ENCODE results near the gene MYH4. TPM values are rescaled to one million over a fixed set of nuclear protein-coding genes. Genes with fewer than 3 reads are reported as not detected.

The MYH4 gene
- total and polyA plus RNA-seq, 2 of the 4 experiments (the other 2 are of a cell fraction): not detected

DNA sequence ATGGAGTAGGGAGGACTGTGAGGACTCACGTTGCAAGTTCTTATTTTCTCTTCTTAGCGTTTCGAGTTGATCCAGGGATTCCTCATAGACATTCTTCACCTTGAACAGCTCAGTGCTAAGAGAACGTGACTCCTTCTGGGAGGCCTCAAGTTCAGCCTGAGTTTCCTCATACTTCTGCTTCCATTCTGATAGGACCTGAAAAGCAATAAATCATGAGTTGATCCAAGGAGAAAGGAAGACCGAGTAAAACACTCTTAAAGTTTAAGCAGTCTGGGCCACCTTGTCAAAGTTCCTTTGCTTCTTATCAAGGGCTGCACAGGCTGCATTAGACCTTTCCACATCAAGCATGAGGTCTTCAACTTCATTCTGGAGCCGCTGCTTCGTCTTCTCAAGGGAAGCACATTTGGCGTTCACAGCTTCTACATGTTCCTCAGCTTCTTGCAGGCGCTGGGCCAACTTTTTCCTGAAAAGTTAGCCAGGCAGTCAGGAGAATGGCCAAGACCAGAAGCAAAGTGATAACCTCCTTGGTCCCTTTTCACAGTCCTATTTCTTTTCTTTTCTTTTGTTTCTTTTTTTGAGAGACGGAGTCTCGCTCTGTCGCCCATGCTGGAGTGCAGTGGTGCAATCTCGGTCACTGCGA lies 72.7 kb downstream of the MYH4 start:
- Histone ChIP-seq H3K9ac (ENCODE audit: low read depth, low read length) (no peak overlapping the region), H3K4ac (ENCODE audit: low read depth, low read length) (no peak overlapping the region), H3K79me1 (ENCODE audit: low read depth in 1 of 2, low read length in 2 of 2) (no peaks in the 10 kb centered on the region), H3K23ac (ENCODE audit: low read depth, low read length) (no peak overlapping the region), H3K9me1 (ENCODE audit: insufficient read depth, low read length) (no peaks in the 10 kb centered on the region), H4K20me1 (ENCODE audit: insufficient read depth, low read length) (no peaks in the 10 kb centered on the region), H3K27ac (ENCODE audit: insufficient read depth, low read length) (no peak overlapping the region), H3K14ac (replicated peaks; ENCODE audit: low read depth, low read length) (no peak overlapping the region), H4K5ac (ENCODE audit: low read depth, low read length) (no peak overlapping the region), H3K27me3 (ENCODE audit: control insufficient read depth, insufficient read depth, low read length) (no peaks in the 10 kb centered on the region), H3K4me1 (ENCODE audit: control insufficient read depth, insufficient read depth, low read length) (no peaks in the 10 kb centered on the region), H2AK9ac (replicated peaks; ENCODE audit: low read depth, low read length, poor library complexity) (no peak overlapping the region), H3K56ac (ENCODE audit: extremely low read depth, insufficient read depth, low read length) (no peak overlapping the region), H2BK120ac (ENCODE audit: low read depth, low read length) (no peak overlapping the region), H4K8ac (ENCODE audit: low read depth in 2 of 2, low read length in 2 of 2) (no peak overlapping the region), H3K36me3 (ENCODE audit: control insufficient read depth, insufficient read depth, low read length) (no peaks in the 10 kb centered on the region), H2BK20ac (ENCODE audit: low read depth, low read length) (no peak overlapping the region), H3K4me2 (ENCODE audit: low read depth, low read length) (no peak overlapping the region), H2BK5ac (ENCODE audit: low read depth, low read length, poor library complexity, severe bottlenecking) (no peak overlapping the region), H4K91ac (ENCODE audit: insufficient read depth, low read depth, low read length) (no peak overlapping the region), H3K18ac (ENCODE audit: low read depth, low read length) (no peak overlapping the region), H3K9me3 (ENCODE audit: control insufficient read depth, insufficient read depth, low read length) (no peaks in the 10 kb centered on the region), H3K4me3 (ENCODE audit: insufficient read depth, low read depth, low read length) (no peak overlapping the region), H2AFZ (replicated peaks; ENCODE audit: low read length, poor library complexity) (no peak overlapping the region), H2AK5ac (ENCODE audit: low read depth, low read length) (no peak overlapping the region), H2BK15ac (ENCODE audit: low read depth, low read length) (no peak overlapping the region)
- WGBS, 2 experiments (ENCODE audit: extremely low coverage in 2 of 2, insufficient read length in 1 of 2): 76% methylated on average over 3 of the region's 14 CpGs; no CpG with 5 or more reads in 1 of the 2 experiments
- DNase-seq: no peak
- TF ChIP-seq NFE2L2 (IDR thresholded peaks at IDR 0.05; ENCODE audit: low read depth, low read length) (no peak), RAD21 (IDR thresholded peaks at IDR 0.05; ENCODE audit: low read length) (no peak), ELK1 (IDR thresholded peaks at IDR 0.05; ENCODE audit: borderline replicate concordance, low read depth, low read length) (no peak), BHLHE40 (IDR thresholded peaks at IDR 0.05; ENCODE audit: low read depth, low read length) (no peak), FOS (IDR thresholded peaks at IDR 0.05; ENCODE audit: low read depth, low read length) (no peak), CEBPB (IDR thresholded peaks at IDR 0.05; ENCODE audit: low read depth, low read length) (no peak), MAFK (IDR thresholded peaks at IDR 0.05; ENCODE audit: low read depth, low read length) (no peak), RCOR1 (IDR thresholded peaks at IDR 0.05; ENCODE audit: insufficient replicate concordance, low read length) (no peak), MAZ (IDR thresholded peaks at IDR 0.05; ENCODE audit: borderline replicate concordance, low read depth, low read length) (no peak), SMC3 (IDR thresholded peaks at IDR 0.05; ENCODE audit: low read depth, low read length) (no peak), POLR2A (IDR thresholded peaks at IDR 0.05; ENCODE audit: low read depth, low read length) (no peak), MXI1 (IDR thresholded peaks at IDR 0.05; ENCODE audit: borderline replicate concordance, low read depth, low read length) (no peak), RFX5 (IDR thresholded peaks at IDR 0.05; ENCODE audit: low read depth, low read length) (no peak), CHD1 (IDR thresholded peaks at IDR 0.05; ENCODE audit: low read depth, low read length) (no peak), USF2 (IDR thresholded peaks at IDR 0.05; ENCODE audit: low read depth, low read length) (no peak)
- TF ChIP-seq, protein P1, sequence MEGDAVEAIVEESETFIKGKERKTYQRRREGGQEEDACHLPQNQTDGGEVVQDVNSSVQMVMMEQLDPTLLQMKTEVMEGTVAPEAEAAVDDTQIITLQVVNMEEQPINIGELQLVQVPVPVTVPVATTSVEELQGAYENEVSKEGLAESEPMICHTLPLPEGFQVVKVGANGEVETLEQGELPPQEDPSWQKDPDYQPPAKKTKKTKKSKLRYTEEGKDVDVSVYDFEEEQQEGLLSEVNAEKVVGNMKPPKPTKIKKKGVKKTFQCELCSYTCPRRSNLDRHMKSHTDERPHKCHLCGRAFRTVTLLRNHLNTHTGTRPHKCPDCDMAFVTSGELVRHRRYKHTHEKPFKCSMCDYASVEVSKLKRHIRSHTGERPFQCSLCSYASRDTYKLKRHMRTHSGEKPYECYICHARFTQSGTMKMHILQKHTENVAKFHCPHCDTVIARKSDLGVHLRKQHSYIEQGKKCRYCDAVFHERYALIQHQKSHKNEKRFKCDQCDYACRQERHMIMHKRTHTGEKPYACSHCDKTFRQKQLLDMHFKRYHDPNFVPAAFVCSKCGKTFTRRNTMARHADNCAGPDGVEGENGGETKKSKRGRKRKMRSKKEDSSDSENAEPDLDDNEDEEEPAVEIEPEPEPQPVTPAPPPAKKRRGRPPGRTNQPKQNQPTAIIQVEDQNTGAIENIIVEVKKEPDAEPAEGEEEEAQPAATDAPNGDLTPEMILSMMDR (conservative IDR thresholded peaks at IDR 0.05; ENCODE audit: low read depth, low read length): no peak
- ChIA-PET POLR2A (ENCODE audit: unreplicated experiment) (no interaction called here), CTCF (no interaction called here)
- ATAC-seq (ENCODE audit: low read depth): no peak
- dilution Hi-C loops (cut with HindIII; ENCODE audit: low sequenced_read_pairs, unreplicated experiment) (no loop called here), in situ Hi-C loops (cut with MboI; ENCODE audit: low sequenced_read_pairs) (no loop called here), intact Hi-C loops (cut with micrococcal nuclease) (no loop called here)
- BruUV-seq (replicated peaks): no TSS peak
